Kidney (tissue), 14 donors: ENCODE results near the gene ZFPL1. TPM values are rescaled to one million over a fixed set of nuclear protein-coding genes. Genes with fewer than 3 reads are reported as not detected.

Source experiments
- DNase-seq, 5 donors: peaks; one replicate each; pipeline ENCODE4 v3.0.0-alpha.2; 2013 to 2020
- FAIRE-seq: peaks from 2 replicates; lab custom pipeline; 2012; peaks lifted over from hg19 to GRCh38; lab: Jason Lieb, UNC
- H3K27ac ChIP-seq, 2 donors: one replicate each; pipeline ENCODE4 v1.7.0; 2013; ENCODE audit warnings: low read depth in 2 of 2, low read length in 2 of 2, inconsistent platforms in 1 of 2
- H3K27me3 ChIP-seq: one replicate; pipeline ENCODE4 v1.7.1; 2013; ENCODE audit warnings: low read length, inconsistent platforms; ENCODE audit not compliant: control insufficient read depth, insufficient read depth
- H3K36me3 ChIP-seq, 3 donors: one replicate each; pipeline versions ENCODE4 v1.7.0 to v1.7.1; 2013; ENCODE audit warnings: low read length in 3 of 3, control low read depth in 1 of 3, inconsistent platforms in 1 of 3; ENCODE audit not compliant: insufficient read depth in 3 of 3, control insufficient read depth in 2 of 3
- H3K4me1 ChIP-seq, 3 donors: one replicate each; pipeline versions ENCODE4 v1.7.0 to v1.7.1; 2013; ENCODE audit warnings: low read length in 3 of 3, inconsistent platforms in 1 of 3, low read depth in 1 of 3; ENCODE audit not compliant: control insufficient read depth in 2 of 3, insufficient read depth in 2 of 3
- H3K4me3 ChIP-seq, 3 donors: one replicate each; pipeline versions ENCODE4 v1.7.0 to v1.8.1; 2013; ENCODE audit warnings: low read length in 3 of 3, control low read depth in 1 of 3, inconsistent platforms in 1 of 3
- H3K9ac ChIP-seq, 3 donors: one replicate each; pipeline versions ENCODE4 v1.7.0 to v1.7.1; 2013; ENCODE audit warnings: low read length in 3 of 3, control low read depth in 1 of 3, inconsistent platforms in 1 of 3
- H3K9me3 ChIP-seq, 3 donors: one replicate each; pipeline versions ENCODE4 v1.7.0 to v1.7.1; 2013; ENCODE audit warnings: low read length in 3 of 3, control low read depth in 1 of 3, inconsistent platforms in 1 of 3; ENCODE audit not compliant: control insufficient read depth in 2 of 3, insufficient read depth in 1 of 3
- CTCF ChIP-seq: IDR thresholded peaks from 3 replicates; pipeline ENCODE4 v1.5.1; 2012; ENCODE audit warnings: mild to moderate bottlenecking, moderate library complexity, borderline replicate concordance; ENCODE audit not compliant: insufficient read depth; ENCODE audit errors: extremely low read depth
- intact Hi-C: fragments of 100-400 bp; cut with DNase I; formaldehyde crosslinking; loops from one replicate; pipeline ENCODE4 v1.11.1; 2022
- polyA plus RNA-seq: library from polyadenylated mRNA; stranded (reverse); fragments of 350-450 nt; fragmentation: Illumina TruSeq; extraction: RNeasy Lipid Tissue Mini Kit (QIAGEN cat#74804); gene quantifications from one replicate; pipeline ENCODE4 v1.2.3, GENCODE V29; 2014; ENCODE audit warnings: low read depth, low replicate concordance; ENCODE audit not compliant: insufficient read depth
- total RNA-seq: library from RNA; stranded (reverse); fragmentation: NEBNext Ultra II Directional; extraction: Animal tissue kit (Norgen Biotek cat#: 25700); gene quantifications from one replicate; pipeline ENCODE4 v1.2.1, GENCODE V29; 2021
- donor health status: control.
- donor health status: control.
- donor health status: control.
- donor health status: control.
- donor health status: control.
- donor health status: DM: yes; HTN: yes; CAD: no.
- donor health status: Normal renal cell carcinoma (clear cell type).

The ZFPL1 gene
- total and polyA plus RNA-seq, 2 donors from 2014 or later = 31.4 to 43.1 TPM

- Histone ChIP-seq H3K27me3 (no peaks in the 10 kb centered on the region), H3K4me1 (peaks cover 0 to 4% (median 0%) of the 10 kb centered on the region in 3 donors), H3K9ac (no peak overlapping the region), H3K27ac (no peak overlapping the region), H3K36me3 (peaks cover 4 to 28% (median 9%) of the 10 kb centered on the region in 3 donors), H3K4me3 (no peak overlapping the region), H3K9me3 (no peaks in the 10 kb centered on the region)
- no peak for DNase-seq
- no peak for TF ChIP-seq CTCF
- intact Hi-C loops = no loop called here
- FAIRE-seq = no peak
These were observed 6.6 kb downstream of the ZFPL1 start for GRCh38 chr11:65090628-65091027.

GRCh38 chr11:65095427-65095826 lies 11.4 kb downstream of the ZFPL1 start:
- H3K4me1 ChIP-seq = peaks cover 0 to 8% (median 7%) of the 10 kb centered on the region in 3 donors
- FAIRE-seq (no peak), DNase-seq (no peak)
- peak overlapping the region in 1 of 3 donors; percentile 67 for H3K9ac ChIP-seq
- peak overlapping the region in 2 of 3 donors; percentile 22 to 87 for H3K4me3 ChIP-seq
- H3K9me3 ChIP-seq = no peaks in the 10 kb centered on the region
- intact Hi-C loops = no loop called here
- H3K27ac ChIP-seq = peak overlapping the region in 1 of 2 donors; percentile 80
- H3K27me3 ChIP-seq = no peaks in the 10 kb centered on the region
- TF ChIP-seq CTCF = no peak
- no peaks in the 10 kb centered on the region for H3K36me3 ChIP-seq

- DNase-seq (peak; percentile 90 to 95 (median 94)), FAIRE-seq (no peak)
- H3K4me3 ChIP-seq = peak within 1 kb of the TSS; percentile 87 to 94 (median 94)
- H3K27ac ChIP-seq = peak within 1 kb of the TSS; percentile 62 to 80
- peaks cover 0 to 8% (median 7%) of the 10 kb centered on the region in 3 donors for H3K4me1 ChIP-seq
- TF ChIP-seq CTCF = peak; percentile 8
- H3K36me3 ChIP-seq = no peaks in the 10 kb centered on the region
- no peaks in the 10 kb centered on the region for H3K9me3 ChIP-seq
- no peaks in the 10 kb centered on the region for H3K27me3 ChIP-seq
- intact Hi-C loops = no loop called here
- H3K9ac ChIP-seq = peak within 1 kb of the TSS; percentile 67 to 80 (median 71)
These were observed 12.2 kb downstream of the ZFPL1 start, which contains the start of gene VPS51 for GRCh38 chr11:65095974-65096806. VPS51 (plus strand) TSS chr11:65096214; CDS start chr11:65096251, 37 bp downstream.
